Measurements from ENCODE around the gene TMEM109. TPM values are rescaled to one million over a fixed set of nuclear protein-coding genes. Genes with fewer than 3 reads are reported as not detected.

Gene TMEM109
- total and polyA plus RNA-seq, 2 experiments from 2014 or later, result 35.9 to 95.2 TPM

GRCh38 chr11:60922906-60923305, 8.9 kb downstream of the TMEM109 start:
- no peaks in the 10 kb centered on the region for H3K36me3 ChIP-seq (ENCODE audit: low read depth)
- TF ChIP-seq EZH2phosphoT487 (IDR thresholded peaks at IDR 0.05; ENCODE audit: insufficient read depth, low read depth) (no peak), EZH2 (IDR thresholded peaks at IDR 0.05; ENCODE audit: insufficient read depth, poor library complexity, severe bottlenecking) (no peak)
- in situ Hi-C loops (cut with MboI), result no loop called here
- no peak for DNase-seq
- H3K4me1 ChIP-seq (ENCODE audit: insufficient read depth), result peaks cover 17% of the 10 kb centered on the region; the same call in 1 of the 2 replicates
- H4K20me1 ChIP-seq (ENCODE audit: insufficient read depth), result no peaks in the 10 kb centered on the region
- no peak overlapping the region for H2AFZ ChIP-seq
- no peaks in the 10 kb centered on the region for H3K27me3 ChIP-seq (replicated peaks; ENCODE audit: insufficient read depth)
- H3K79me2 ChIP-seq (ENCODE audit: insufficient read depth), result peaks cover 25% of the 10 kb centered on the region
- H3K4me3 ChIP-seq, result no peak overlapping the region
- H3K9me3 ChIP-seq (ENCODE audit: low read depth), result no peaks in the 10 kb centered on the region
- H3K27ac ChIP-seq, result no peak overlapping the region
- no peaks in the 10 kb centered on the region for H3K9me2 ChIP-seq (ENCODE audit: insufficient read depth)
- no peaks in the 10 kb centered on the region for H3F3A ChIP-seq (ENCODE audit: insufficient read depth)
- no peak overlapping the region for H3K9ac ChIP-seq
- 96 to 98% methylated on average over 5 to 6 of the region's 6 CpGs for WGBS, 2 experiments (ENCODE audit: low coverage in 1 of 2, low lambda C conversion rate in 2 of 2, missing lambda C conversion rate in 2 of 2)
- no peak overlapping the region for H3K4me2 ChIP-seq (ENCODE audit: unreplicated experiment)

GRCh38 chr11:60923326-60923725, 9.4 kb downstream of the TMEM109 start:
- WGBS, 2 experiments (ENCODE audit: low coverage in 1 of 2, low lambda C conversion rate in 2 of 2, missing lambda C conversion rate in 2 of 2), result 81 to 85% methylated on average over 5 of the region's 5 CpGs
- H2AFZ ChIP-seq, result no peak overlapping the region
- in situ Hi-C loops (cut with MboI), result no loop called here
- no peak overlapping the region for H3K4me3 ChIP-seq
- H3K4me1 ChIP-seq (ENCODE audit: insufficient read depth), result peaks cover 17% of the 10 kb centered on the region; the same call in 1 of the 2 replicates
- H4K20me1 ChIP-seq (ENCODE audit: insufficient read depth), result no peaks in the 10 kb centered on the region
- H3F3A ChIP-seq (ENCODE audit: insufficient read depth), result no peaks in the 10 kb centered on the region
- H3K27ac ChIP-seq, result no peak overlapping the region
- no peaks in the 10 kb centered on the region for H3K27me3 ChIP-seq (replicated peaks; ENCODE audit: insufficient read depth)
- H3K9me2 ChIP-seq (ENCODE audit: insufficient read depth), result no peaks in the 10 kb centered on the region
- TF ChIP-seq EZH2 (IDR thresholded peaks at IDR 0.05; ENCODE audit: insufficient read depth, poor library complexity, severe bottlenecking) (no peak), EZH2phosphoT487 (IDR thresholded peaks at IDR 0.05; ENCODE audit: insufficient read depth, low read depth) (no peak)
- no peak overlapping the region for H3K4me2 ChIP-seq (ENCODE audit: unreplicated experiment)
- no peak for DNase-seq
- no peak overlapping the region for H3K9ac ChIP-seq
- H3K36me3 ChIP-seq (ENCODE audit: low read depth), result no peaks in the 10 kb centered on the region
- H3K9me3 ChIP-seq (ENCODE audit: low read depth), result no peaks in the 10 kb centered on the region
- peaks cover 20% of the 10 kb centered on the region for H3K79me2 ChIP-seq (ENCODE audit: insufficient read depth)

- Histone ChIP-seq H3F3A (ENCODE audit: insufficient read depth) (no peaks in the 10 kb centered on the region), H4K20me1 (ENCODE audit: insufficient read depth) (no peaks in the 10 kb centered on the region), H3K4me2 (ENCODE audit: unreplicated experiment) (peak overlapping the region; percentile 64), H3K27ac (no peak overlapping the region), H2AFZ (no peak overlapping the region), H3K36me3 (ENCODE audit: low read depth) (no peaks in the 10 kb centered on the region), H3K4me3 (no peak overlapping the region; the same call in 1 of the 2 replicates), H3K79me2 (ENCODE audit: insufficient read depth) (peaks cover 16% of the 10 kb centered on the region), H3K27me3 (replicated peaks; ENCODE audit: insufficient read depth) (no peaks in the 10 kb centered on the region), H3K9me3 (ENCODE audit: low read depth) (no peaks in the 10 kb centered on the region), H3K9ac (no peak overlapping the region), H3K4me1 (ENCODE audit: insufficient read depth) (peaks cover 16% of the 10 kb centered on the region; the same call in 1 of the 2 replicates), H3K9me2 (ENCODE audit: insufficient read depth) (no peaks in the 10 kb centered on the region)
- WGBS, 2 experiments (ENCODE audit: low coverage in 1 of 2, low lambda C conversion rate in 2 of 2, missing lambda C conversion rate in 2 of 2), result 60 to 66% methylated on average over 6 of the region's 6 CpGs
- no peak for DNase-seq
- TF ChIP-seq EZH2 (IDR thresholded peaks at IDR 0.05; ENCODE audit: insufficient read depth, poor library complexity, severe bottlenecking) (no peak), EZH2phosphoT487 (IDR thresholded peaks at IDR 0.05; ENCODE audit: insufficient read depth, low read depth) (no peak)
- in situ Hi-C loops (cut with MboI), result no loop called here
Observed at GRCh38 chr11:60923800-60924109, 9.8 kb downstream of the TMEM109 start.

DNA sequence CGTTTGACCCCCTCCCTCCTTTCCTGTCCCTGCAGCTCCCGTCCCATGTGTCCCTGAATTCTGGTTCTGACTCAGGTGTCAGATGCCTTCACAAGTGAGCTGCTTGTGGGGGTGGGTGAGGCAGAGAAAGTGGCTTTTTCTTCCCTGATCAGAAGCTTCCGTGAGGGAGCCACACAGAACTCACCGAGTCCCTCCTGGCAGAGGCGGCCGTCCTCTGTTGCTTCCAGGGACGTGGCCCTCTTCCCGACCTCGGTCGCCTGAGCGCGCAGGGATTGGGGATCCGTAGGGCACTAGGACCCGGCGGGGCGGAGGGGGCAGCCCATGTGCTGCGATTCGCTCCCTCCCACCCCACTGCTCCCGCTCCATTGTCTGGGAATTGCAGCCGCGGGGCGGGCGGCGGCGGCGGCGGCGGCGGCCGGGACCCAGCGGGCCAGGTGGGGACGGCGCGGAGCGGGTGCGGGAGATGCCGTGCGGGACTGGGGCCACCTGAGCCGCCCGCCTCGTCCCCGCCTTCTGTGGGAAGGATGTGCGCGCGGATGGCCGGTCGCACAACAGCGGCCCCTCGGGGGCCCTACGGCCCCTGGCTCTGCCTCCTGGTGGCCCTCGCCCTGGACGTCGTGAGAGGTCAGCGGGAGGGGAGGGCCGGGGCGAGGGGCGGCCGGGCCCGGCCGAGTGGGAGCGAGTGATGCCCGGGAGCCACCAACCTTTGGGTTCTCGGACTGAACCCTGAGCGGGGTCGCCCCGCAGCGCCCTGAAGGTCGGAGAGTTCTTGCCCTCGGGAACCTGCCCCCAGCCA, 10.3 kb downstream of the TMEM109 start, which contains the start of gene TMEM132A:
Gene TMEM132A (plus strand): TSS at position 351 of the 796 bp plus-strand sequence. CDS start 174 bp downstream, at position 525.
- H3K36me3 ChIP-seq (ENCODE audit: low read depth), result no peaks in the 10 kb centered on the region

More for the DNA sequence above, 10.3 kb downstream of the TMEM109 start, which contains the start of gene TMEM132A:
- H3K4me3 ChIP-seq, result peak within 1 kb of the TSS; percentile 72
- 2% methylated on average over 40 to 42 of the region's 69 CpGs for WGBS, 2 experiments (ENCODE audit: low coverage in 1 of 2, low lambda C conversion rate in 2 of 2, missing lambda C conversion rate in 2 of 2)
- peak within 1 kb of the TSS; percentile 64 for H3K4me2 ChIP-seq (ENCODE audit: unreplicated experiment)
- peak within 1 kb of the TSS; percentile 66 for H2AFZ ChIP-seq
- in situ Hi-C loops (cut with MboI), result no loop called here
- no peaks in the 10 kb centered on the region for H3K9me3 ChIP-seq (ENCODE audit: low read depth)
- DNase-seq, result peak; percentile 86
- peaks cover 11% of the 10 kb centered on the region for H3K79me2 ChIP-seq (ENCODE audit: insufficient read depth)
- H3K27me3 ChIP-seq (replicated peaks; ENCODE audit: insufficient read depth), result no peaks in the 10 kb centered on the region
- H3K27ac ChIP-seq, result no peak within 1 kb of the TSS
- H3K9me2 ChIP-seq (ENCODE audit: insufficient read depth), result no peaks in the 10 kb centered on the region
- no peaks in the 10 kb centered on the region for H4K20me1 ChIP-seq (ENCODE audit: insufficient read depth)
- no peak for TF ChIP-seq EZH2phosphoT487 (IDR thresholded peaks at IDR 0.05; ENCODE audit: insufficient read depth, low read depth)
- no peak for TF ChIP-seq EZH2 (IDR thresholded peaks at IDR 0.05; ENCODE audit: insufficient read depth, poor library complexity, severe bottlenecking)
- no peaks in the 10 kb centered on the region for H3F3A ChIP-seq (ENCODE audit: insufficient read depth)
- peak within 1 kb of the TSS; percentile 60 for H3K9ac ChIP-seq
- H3K4me1 ChIP-seq (ENCODE audit: insufficient read depth), result peaks cover 10% of the 10 kb centered on the region; the same call in 1 of the 2 replicates

Measured in GM23248 (cell line).